Mammary epithelial cell (primary cell): Measurements from ENCODE around the gene ECE2.

Experiments used
- EZH2 ChIP-seq: IDR thresholded peaks from 2 replicates; pipeline ENCODE4 v1.6.1; 2012; ENCODE audit warnings: low read length, inconsistent platforms, borderline replicate concordance
- TF ChIP-seq, protein P1 (sequence below), 2 donors: IDR thresholded peaks in 1 of 2; conservative IDR thresholded peaks in 1 of 2; 2 replicates each; pipeline ENCODE4 v1.5.1; 2011 to 2012; ENCODE audit warnings: inconsistent platforms in 2 of 2, low read length in 2 of 2, mild to moderate bottlenecking in 2 of 2, control low read depth in 1 of 2, low read depth in 1 of 2; ENCODE audit not compliant: insufficient read depth in 1 of 2; ENCODE audit errors: extremely low read depth in 1 of 2

DNA sequence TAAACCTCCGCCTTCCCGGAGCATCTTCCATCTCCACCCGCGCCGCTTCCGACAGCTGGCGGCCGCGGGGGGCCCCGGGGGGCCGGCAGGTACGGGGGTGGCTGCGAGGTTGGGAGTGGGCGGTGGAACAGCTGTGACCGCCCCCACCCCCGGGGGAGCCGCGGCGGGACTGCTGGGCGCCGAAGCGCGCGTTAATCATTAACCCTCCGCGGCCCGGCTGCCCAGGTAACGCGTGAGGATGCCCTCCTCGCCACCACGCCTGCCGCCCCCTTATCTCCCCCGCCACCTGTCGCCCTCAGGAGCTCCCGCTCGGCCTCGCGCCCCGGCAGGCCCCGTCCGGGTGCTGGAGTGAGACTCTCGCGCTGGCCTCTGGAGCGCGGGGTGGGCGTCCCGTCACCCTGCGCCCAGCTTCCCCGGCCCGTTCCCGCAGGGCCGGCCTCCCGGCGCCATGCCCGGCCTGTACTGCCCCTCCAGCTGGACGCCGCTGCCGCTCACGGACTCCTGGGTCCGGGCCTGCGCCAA is 45.7 kb upstream of the ECE2 start:
- TF ChIP-seq, protein P1, sequence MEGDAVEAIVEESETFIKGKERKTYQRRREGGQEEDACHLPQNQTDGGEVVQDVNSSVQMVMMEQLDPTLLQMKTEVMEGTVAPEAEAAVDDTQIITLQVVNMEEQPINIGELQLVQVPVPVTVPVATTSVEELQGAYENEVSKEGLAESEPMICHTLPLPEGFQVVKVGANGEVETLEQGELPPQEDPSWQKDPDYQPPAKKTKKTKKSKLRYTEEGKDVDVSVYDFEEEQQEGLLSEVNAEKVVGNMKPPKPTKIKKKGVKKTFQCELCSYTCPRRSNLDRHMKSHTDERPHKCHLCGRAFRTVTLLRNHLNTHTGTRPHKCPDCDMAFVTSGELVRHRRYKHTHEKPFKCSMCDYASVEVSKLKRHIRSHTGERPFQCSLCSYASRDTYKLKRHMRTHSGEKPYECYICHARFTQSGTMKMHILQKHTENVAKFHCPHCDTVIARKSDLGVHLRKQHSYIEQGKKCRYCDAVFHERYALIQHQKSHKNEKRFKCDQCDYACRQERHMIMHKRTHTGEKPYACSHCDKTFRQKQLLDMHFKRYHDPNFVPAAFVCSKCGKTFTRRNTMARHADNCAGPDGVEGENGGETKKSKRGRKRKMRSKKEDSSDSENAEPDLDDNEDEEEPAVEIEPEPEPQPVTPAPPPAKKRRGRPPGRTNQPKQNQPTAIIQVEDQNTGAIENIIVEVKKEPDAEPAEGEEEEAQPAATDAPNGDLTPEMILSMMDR (conservative IDR thresholded peaks at IDR 0.05 in 1 of 2, IDR thresholded peaks at IDR 0.05 in 1 of 2; ENCODE audit: extremely low read depth in 1 of 2, insufficient read depth in 1 of 2, low read depth in 1 of 2, low read length in 2 of 2), result no peak
- no peak for TF ChIP-seq EZH2
